Activated T-helper 1 cell treated with anti-CD3 and anti-CD28 coated beads, Interleukin-12 subunit alpha, Interleukin-12 subunit beta, Interleukin-2, Interleukin-4 antibody, amounts not matched to agents 30 ng/mL and 10 ng/mL and 1 ng/mL, durations not matched to agents 14 hours and 24 hours and 36 hours (primary cell): Measurements from ENCODE around the gene CASP14. TPM values are rescaled to one million over a fixed set of nuclear protein-coding genes. Genes with fewer than 3 reads are reported as not detected.

Source experiments
- DNase-seq: peaks from one replicate; pipeline ENCODE4 v3.0.0; 2021; ENCODE audit warnings: low spot score
- H3K27ac Mint-ChIP-seq: one replicate; pipeline ENCODE4 v1.8.0; 2021; ENCODE audit warnings: mild to moderate bottlenecking, mixed read lengths
- H3K27me3 Mint-ChIP-seq: one replicate; pipeline ENCODE4 v1.8.0; 2022; ENCODE audit warnings: mild to moderate bottlenecking, moderate library complexity, mixed read lengths; ENCODE audit not compliant: insufficient read depth
- H3K36me3 Mint-ChIP-seq: one replicate; pipeline ENCODE4 v1.8.0; 2021; ENCODE audit warnings: low read depth, mixed read lengths
- H3K4me1 Mint-ChIP-seq: one replicate; pipeline ENCODE4 v1.8.0; 2021; ENCODE audit warnings: low read depth, mixed read lengths
- H3K4me3 Mint-ChIP-seq: one replicate; pipeline ENCODE4 v1.8.0; 2021; ENCODE audit warnings: mild to moderate bottlenecking, moderate library complexity, mixed read lengths
- H3K9me3 Mint-ChIP-seq: one replicate; pipeline ENCODE4 v1.8.0; 2021; ENCODE audit warnings: mixed read lengths
- intact Hi-C: fragments of 100-400 bp; cut with micrococcal nuclease; formaldehyde crosslinking; loops from one replicate; pipeline ENCODE4 v1.15.1; 2024
- total RNA-seq: library from RNA; stranded (reverse); gene quantifications from 2 replicates; pipeline ENCODE4 v1.2.3, GENCODE V29; 2022

The CASP14 gene
- total RNA-seq, 1 donor from 2014 or later, result not detected

DNA sequence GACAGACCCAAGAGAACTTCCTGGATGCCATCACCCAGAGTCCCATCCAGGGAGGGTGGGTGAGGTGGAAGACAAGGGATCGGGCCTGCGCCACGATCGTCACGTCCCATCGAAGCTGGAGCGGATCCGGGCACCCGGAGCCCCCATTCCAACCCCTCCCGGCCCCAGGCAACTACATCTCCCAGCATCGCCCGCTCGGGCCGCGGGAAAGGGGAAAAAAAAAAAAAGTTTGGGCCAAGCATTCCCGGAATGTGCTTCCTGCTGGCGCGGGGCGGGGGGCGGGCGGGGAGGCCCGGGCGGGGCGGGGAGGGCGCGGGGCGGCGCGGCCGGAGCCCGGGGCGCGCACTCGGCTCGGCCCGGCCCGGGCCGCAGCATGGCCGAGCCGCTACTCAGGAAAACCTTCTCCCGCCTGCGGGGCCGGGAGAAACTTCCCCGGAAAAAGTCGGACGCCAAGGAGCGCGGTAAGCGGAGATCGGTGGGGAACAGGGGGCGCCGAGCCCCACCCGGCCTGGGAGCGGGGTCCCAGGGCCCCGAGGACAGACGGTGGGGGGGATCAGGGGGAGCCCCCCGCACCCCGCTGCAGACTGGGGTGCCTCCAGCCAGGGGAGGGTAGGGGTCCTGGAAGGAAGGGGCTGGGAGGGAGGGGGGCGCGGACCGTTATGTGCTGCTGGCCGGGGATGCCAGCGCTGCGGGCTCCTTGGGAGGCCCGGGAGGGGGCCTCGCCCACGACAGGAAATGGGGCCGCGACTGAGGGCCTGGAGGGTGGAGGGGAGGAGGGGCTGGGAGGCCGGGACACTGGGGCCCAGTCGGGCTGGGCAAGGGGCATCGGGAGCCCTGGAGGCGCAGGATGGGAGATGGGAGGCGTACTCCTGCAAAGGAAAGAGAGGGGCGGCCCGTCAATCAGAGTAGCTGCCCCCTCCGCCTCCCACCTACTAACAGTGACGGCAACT is 58.1 kb downstream of the CASP14 start, which contains the start of gene SYDE1:
TSS of gene SYDE1 (plus strand) at position 341 of the 950 bp plus-strand sequence. CDS start at position 374, 33 bp downstream.
- Mint-ChIP-seq H3K9me3 (peaks cover 19% of the 10 kb centered on the region), H3K36me3 (peaks cover 6% of the 10 kb centered on the region), H3K4me3 (peak within 1 kb of the TSS; percentile 68), H3K27me3 (peaks cover 24% of the 10 kb centered on the region), H3K4me1 (no peaks in the 10 kb centered on the region), H3K27ac (no peak within 1 kb of the TSS)
- intact Hi-C loops, result loop anchor here (10.0 kb wide), 1 partner anchor 127 kb away; the partner anchor contains the start of gene EPHX3
- no peak for DNase-seq

Other genes starting within 250 kb of the CASP14 start
- not detected in 2 replicates for gene OR7A5, start 214.3 kb upstream of the CASP14 start, total RNA-seq
- not detected in 2 replicates for gene OR7C1, start 214.3 kb upstream of the CASP14 start, total RNA-seq
- gene OR7A10, start 200.6 kb upstream of the CASP14 start, total RNA-seq, result not detected in 2 replicates
- not detected in 2 replicates for gene OR7A17, start 163.3 kb upstream of the CASP14 start, total RNA-seq
- not detected in 2 replicates for gene OR7C2, start 108.0 kb upstream of the CASP14 start, total RNA-seq
- not detected in 2 replicates for gene SLC1A6, start 69.6 kb upstream of the CASP14 start, total RNA-seq
- not detected in 2 replicates for gene OR1I1, start 32.7 kb downstream of the CASP14 start, total RNA-seq
- gene SYDE1, start 57.9 kb downstream of the CASP14 start, total RNA-seq, result 1.6 and 1.7 TPM in 2 replicates
- gene NOTCH3, start 151.5 kb downstream of the CASP14 start, total RNA-seq, result not detected in 2 replicates
- gene EPHX3, start 183.0 kb downstream of the CASP14 start, total RNA-seq, result 0.20 TPM in 1 of 2 replicates, not detected in the other